DND-41 (cell line): ENCODE data around the gene LAMA4.

Experiments used
- ATAC-seq: fragments of 200-7000 bp; cut with Tn5 transposase; 3 replicates; pipeline ENCODE4 v1.9.1; 2021; ENCODE audit warnings: low read depth; ENCODE audit not compliant: insufficient read depth
- DNase-seq: peaks from one replicate; pipeline ENCODE4 v3.0.0-alpha.2; 2020
- H2AFZ ChIP-seq: 2 replicates; pipeline ENCODE4 v1.6.0; 2012; ENCODE audit warnings: low read depth, low read length
- H3K27ac ChIP-seq: 2 replicates; pipeline ENCODE4 v1.5.1; 2012; ENCODE audit warnings: low read length, inconsistent platforms
- H3K27me3 ChIP-seq: fragments of 200-600 bp; sonication (generic); 2 replicates; pipeline ENCODE4 v1.6.0; 2012; ENCODE audit warnings: low read length, mild to moderate bottlenecking, inconsistent platforms; ENCODE audit not compliant: insufficient read depth, poor library complexity
- H3K36me3 ChIP-seq: 2 replicates; pipeline ENCODE4 v1.5.1; 2012; ENCODE audit warnings: low read length, inconsistent platforms; ENCODE audit not compliant: insufficient read depth
- H3K4me1 ChIP-seq: 2 replicates; pipeline ENCODE4 v1.5.1; 2012; ENCODE audit warnings: mild to moderate bottlenecking, low read length; ENCODE audit not compliant: insufficient read depth
- H3K4me2 ChIP-seq: 2 replicates; pipeline ENCODE4 v1.6.0; 2012; ENCODE audit warnings: mild to moderate bottlenecking, moderate library complexity, low read length, inconsistent platforms; ENCODE audit not compliant: insufficient read depth
- H3K4me3 ChIP-seq, 2 experiments: fragments of 200-600 bp in 1 of 2; shearing (Covaris generic) in 1 of 2; 2 replicates each; pipeline ENCODE4 v1.5.1; 2012 to 2016; ENCODE audit warnings: inconsistent platforms in 2 of 2, low read length in 2 of 2, mild to moderate bottlenecking in 2 of 2, low read depth in 1 of 2, moderate library complexity in 1 of 2
- H3K79me2 ChIP-seq: 2 replicates; pipeline ENCODE4 v1.6.0; 2012; ENCODE audit warnings: low read length, inconsistent platforms; ENCODE audit not compliant: insufficient read depth
- H3K9ac ChIP-seq: 2 replicates; pipeline ENCODE4 v1.6.0; 2012; ENCODE audit warnings: low read depth, mild to moderate bottlenecking, inconsistent platforms, low read length, moderate library complexity
- H3K9me3 ChIP-seq: 2 replicates; pipeline ENCODE4 v1.5.1; 2012; ENCODE audit warnings: low read length, moderate library complexity, mild to moderate bottlenecking, inconsistent platforms; ENCODE audit not compliant: insufficient read depth, severe bottlenecking
- H4K20me1 ChIP-seq: 2 replicates; pipeline ENCODE4 v1.6.0; 2012; ENCODE audit warnings: low read length; ENCODE audit not compliant: insufficient read depth
- EZH2 ChIP-seq: IDR thresholded peaks from 3 replicates; pipeline ENCODE4 v1.6.1; 2012; ENCODE audit warnings: borderline replicate concordance, low read depth, mild to moderate bottlenecking, moderate library complexity, low read length, inconsistent platforms; ENCODE audit not compliant: severe bottlenecking
- TF ChIP-seq, protein P1 (sequence below): IDR thresholded peaks from 2 replicates; pipeline ENCODE4 v1.5.1; 2012; ENCODE audit warnings: borderline replicate concordance, low read length, moderate library complexity, mild to moderate bottlenecking; ENCODE audit not compliant: poor library complexity, severe bottlenecking; ENCODE audit errors: extremely low read depth

Gene LAMA4

DNA sequence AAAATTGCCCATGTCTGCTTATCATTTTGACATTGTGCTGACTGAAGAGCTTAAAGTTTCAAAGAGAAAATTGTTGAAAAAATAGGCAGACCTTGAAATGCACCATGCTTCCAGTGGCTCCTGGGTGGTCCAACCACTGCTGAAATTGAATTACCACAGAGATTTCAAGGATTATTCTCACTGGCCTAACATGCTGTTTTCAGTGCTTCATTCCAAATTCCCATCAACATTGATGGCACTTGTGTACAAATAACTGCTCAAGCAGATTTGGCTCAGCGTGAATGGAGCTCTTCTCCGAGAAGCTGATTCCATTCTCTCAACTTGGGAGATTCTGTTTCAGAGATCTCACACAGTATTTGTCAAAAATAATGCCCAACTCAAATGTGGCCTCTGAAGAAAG is 75.5 kb downstream of the LAMA4 start:
- H4K20me1 ChIP-seq = no peaks in the 10 kb centered on the region
- no peaks in the 10 kb centered on the region for H3K9me3 ChIP-seq
- H3K4me1 ChIP-seq = no peaks in the 10 kb centered on the region
- H3K4me2 ChIP-seq = no peak overlapping the region
- TF ChIP-seq, protein P1, sequence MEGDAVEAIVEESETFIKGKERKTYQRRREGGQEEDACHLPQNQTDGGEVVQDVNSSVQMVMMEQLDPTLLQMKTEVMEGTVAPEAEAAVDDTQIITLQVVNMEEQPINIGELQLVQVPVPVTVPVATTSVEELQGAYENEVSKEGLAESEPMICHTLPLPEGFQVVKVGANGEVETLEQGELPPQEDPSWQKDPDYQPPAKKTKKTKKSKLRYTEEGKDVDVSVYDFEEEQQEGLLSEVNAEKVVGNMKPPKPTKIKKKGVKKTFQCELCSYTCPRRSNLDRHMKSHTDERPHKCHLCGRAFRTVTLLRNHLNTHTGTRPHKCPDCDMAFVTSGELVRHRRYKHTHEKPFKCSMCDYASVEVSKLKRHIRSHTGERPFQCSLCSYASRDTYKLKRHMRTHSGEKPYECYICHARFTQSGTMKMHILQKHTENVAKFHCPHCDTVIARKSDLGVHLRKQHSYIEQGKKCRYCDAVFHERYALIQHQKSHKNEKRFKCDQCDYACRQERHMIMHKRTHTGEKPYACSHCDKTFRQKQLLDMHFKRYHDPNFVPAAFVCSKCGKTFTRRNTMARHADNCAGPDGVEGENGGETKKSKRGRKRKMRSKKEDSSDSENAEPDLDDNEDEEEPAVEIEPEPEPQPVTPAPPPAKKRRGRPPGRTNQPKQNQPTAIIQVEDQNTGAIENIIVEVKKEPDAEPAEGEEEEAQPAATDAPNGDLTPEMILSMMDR = no peak
- TF ChIP-seq EZH2 = no peak
- H3K9ac ChIP-seq = no peak overlapping the region
- DNase-seq (no peak), ATAC-seq (no peak)
- no peak overlapping the region for H2AFZ ChIP-seq
- H3K27me3 ChIP-seq = peaks cover 24% of the 10 kb centered on the region
- no peaks in the 10 kb centered on the region for H3K79me2 ChIP-seq
- H3K4me3 ChIP-seq = no peak overlapping the region
- no peaks in the 10 kb centered on the region for H3K36me3 ChIP-seq
- H3K27ac ChIP-seq = no peak overlapping the region

GRCh38 chr6:112177092-112177491 is 77.3 kb downstream of the LAMA4 start:
- no peak for ATAC-seq
- Histone ChIP-seq H3K9ac (no peak overlapping the region), H3K4me2 (no peak overlapping the region)

GRCh38 chr6:112176175-112176574 is 78.2 kb downstream of the LAMA4 start:
- DNase-seq (no peak), ATAC-seq (no peak)
- Histone ChIP-seq H4K20me1 (no peaks in the 10 kb centered on the region), H3K79me2 (no peaks in the 10 kb centered on the region), H2AFZ (no peak overlapping the region), H3K4me1 (no peaks in the 10 kb centered on the region), H3K9ac (no peak overlapping the region), H3K27ac (no peak overlapping the region), H3K9me3 (no peaks in the 10 kb centered on the region), H3K36me3 (no peaks in the 10 kb centered on the region), H3K4me3 (no peak overlapping the region), H3K27me3 (peaks cover 21% of the 10 kb centered on the region), H3K4me2 (no peak overlapping the region)
- TF ChIP-seq, protein P1 = no peak
- TF ChIP-seq EZH2 = no peak

More at GRCh38 chr6:112177092-112177491, 77.3 kb downstream of the LAMA4 start:
- Histone ChIP-seq H3K27ac (no peak overlapping the region), H3K4me3 (no peak overlapping the region), H3K4me1 (no peaks in the 10 kb centered on the region), H4K20me1 (no peaks in the 10 kb centered on the region), H2AFZ (no peak overlapping the region), H3K36me3 (no peaks in the 10 kb centered on the region), H3K27me3 (peaks cover 16% of the 10 kb centered on the region), H3K9me3 (no peaks in the 10 kb centered on the region), H3K79me2 (no peaks in the 10 kb centered on the region)
- no peak for DNase-seq
- no peak for TF ChIP-seq EZH2
- TF ChIP-seq, protein P1 = no peak
